ENCODE results near the gene PEBP1. TPM values are rescaled to one million over a fixed set of nuclear protein-coding genes. Genes with fewer than 3 reads are reported as not detected.
A peak's percentile ranks its signal among the peaks of the same experiment; 100 is the strongest.
"Not testable (repeated sequence)": the region's sequence is repeated elsewhere in the genome, so short reads cannot be mapped to it uniquely, and the experiment has no call there.

PEBP1 gene
- total and polyA plus RNA-seq, 2 donors, result 134 to 257 TPM

DNA sequence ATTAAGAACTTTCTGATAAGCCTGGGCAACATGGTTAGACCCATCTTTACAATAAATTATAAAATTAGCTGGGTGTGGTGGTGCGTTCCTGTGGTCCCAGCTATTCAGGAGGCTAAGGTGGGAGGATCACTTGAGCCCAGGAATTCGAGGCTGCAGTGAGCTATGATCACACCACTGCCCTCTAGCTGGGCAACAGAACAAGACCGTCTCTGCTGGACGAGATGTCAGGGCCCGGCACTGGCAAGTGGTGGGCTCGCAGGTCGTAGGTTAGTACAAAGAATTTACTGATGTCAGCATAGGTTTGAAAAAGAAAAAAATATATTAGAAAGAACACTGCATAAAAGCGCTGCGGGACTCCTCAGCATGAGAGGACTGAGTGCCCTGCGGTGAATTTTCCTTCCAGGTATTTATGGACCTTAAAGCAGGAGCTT, 16.5 kb upstream of the PEBP1 start:
- 78% methylated on average over 10 of the region's 10 CpGs for WGBS
- Histone ChIP-seq H3K4me3 (ENCODE audit: low read depth, low read length) (no peak overlapping the region), H3K4me1 (ENCODE audit: insufficient read depth) (no peaks in the 10 kb centered on the region), H3K27ac (ENCODE audit: low read depth) (no peak overlapping the region), H3K36me3 (ENCODE audit: insufficient read depth) (no peaks in the 10 kb centered on the region)
- no peak for DNase-seq (ENCODE audit: extremely low spot score)

DNA sequence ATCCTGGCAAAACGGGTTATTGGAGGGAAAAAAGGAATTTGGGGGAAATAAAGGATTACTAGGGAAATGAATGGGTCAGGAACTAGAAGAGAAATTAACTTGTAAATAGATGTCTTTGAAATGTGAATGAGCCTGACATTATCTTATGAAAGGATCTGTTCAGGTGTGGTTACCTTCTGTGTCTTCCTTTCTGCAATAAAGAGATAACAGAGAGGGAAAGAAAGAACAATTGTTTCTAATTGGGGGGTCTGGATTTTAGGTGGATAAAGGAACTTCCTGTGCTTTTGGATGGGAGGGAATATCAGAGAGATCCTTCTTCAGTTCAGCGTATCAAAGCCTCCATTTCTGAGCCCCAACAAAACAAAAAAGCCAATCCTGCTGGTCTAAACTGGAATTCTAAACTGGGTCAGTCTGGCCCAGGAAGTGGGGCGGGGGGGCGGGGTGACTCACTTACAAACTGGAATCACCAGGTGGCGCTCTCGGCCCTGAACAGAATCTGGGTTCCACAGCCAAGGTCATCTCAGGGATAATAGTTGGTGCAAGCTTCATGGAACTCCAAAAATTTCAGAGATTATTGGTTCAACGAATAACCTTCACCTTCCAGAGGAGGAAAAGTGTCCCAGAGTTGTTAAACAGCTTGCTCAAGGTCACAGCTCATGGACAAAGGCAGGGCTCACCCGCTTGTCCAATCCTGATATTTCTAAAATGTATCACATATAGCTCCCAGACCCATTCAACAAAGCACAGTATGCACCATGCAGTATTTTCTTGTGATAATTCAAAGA, 15.2 kb upstream of the PEBP1 start:
- H3K36me3 ChIP-seq (ENCODE audit: insufficient read depth), result no peaks in the 10 kb centered on the region
- no peak overlapping the region for H3K4me3 ChIP-seq (ENCODE audit: low read depth, low read length)
- no peaks in the 10 kb centered on the region for H3K4me1 ChIP-seq (ENCODE audit: insufficient read depth)
- no peak overlapping the region for H3K27ac ChIP-seq (ENCODE audit: low read depth)
- no peak for DNase-seq (ENCODE audit: extremely low spot score)
- WGBS, result 27% methylated on average over 8 of the region's 8 CpGs

DNA sequence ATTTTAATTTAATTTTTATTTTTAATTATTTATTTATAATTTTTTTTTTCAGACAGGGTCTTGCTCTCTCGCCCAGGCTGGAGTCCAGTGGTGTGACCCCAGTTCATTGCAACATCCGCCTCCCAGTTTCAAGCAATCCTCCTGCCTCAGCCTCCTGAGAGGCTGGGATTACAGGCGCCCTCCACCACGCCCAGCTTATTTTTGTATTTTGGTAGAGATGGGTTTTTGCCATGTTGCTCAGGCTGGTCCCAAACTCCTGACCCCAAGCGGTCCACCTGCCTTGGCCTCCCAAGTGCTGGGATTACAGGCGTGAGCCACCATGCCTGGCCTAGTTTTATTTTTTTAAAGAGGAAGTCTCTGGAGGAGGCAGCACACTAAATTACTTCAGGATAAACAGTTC, 13.7 kb upstream of the PEBP1 start:
- Histone ChIP-seq H3K27ac (ENCODE audit: low read depth) (no peak overlapping the region), H3K4me3 (ENCODE audit: low read depth, low read length) (no peak overlapping the region), H3K36me3 (ENCODE audit: insufficient read depth) (no peaks in the 10 kb centered on the region), H3K4me1 (ENCODE audit: insufficient read depth) (no peaks in the 10 kb centered on the region)
- 97% methylated on average over 6 of the region's 6 CpGs for WGBS
- DNase-seq (ENCODE audit: extremely low spot score), result no peak

DNA sequence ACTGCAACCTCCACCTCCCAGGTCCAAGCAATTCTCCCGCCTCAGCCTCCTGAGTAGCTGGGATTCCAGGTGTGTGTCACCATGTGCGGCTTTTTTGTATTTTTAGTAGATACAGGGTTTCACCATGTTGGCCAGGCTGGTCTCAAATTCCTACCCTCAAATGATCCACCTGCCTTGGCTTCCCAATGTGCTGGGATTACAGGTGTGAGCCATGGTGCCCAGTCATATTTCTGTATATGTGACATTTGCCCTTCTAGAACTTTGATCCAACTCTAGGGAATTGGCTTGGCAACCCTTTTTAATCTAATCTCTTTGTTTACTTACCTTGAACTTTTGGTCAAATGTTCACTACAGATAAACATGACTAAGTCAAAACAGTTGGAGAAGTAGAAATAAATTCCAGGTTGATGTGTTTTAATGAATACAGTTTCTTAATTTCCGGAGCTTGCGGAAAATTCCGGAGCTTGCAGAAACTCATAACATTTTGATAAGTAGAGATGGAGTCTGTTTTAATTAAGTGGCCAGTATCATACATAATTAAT, 11.5 kb upstream of the PEBP1 start:
- no peak for DNase-seq (ENCODE audit: extremely low spot score)
- H3K4me1 ChIP-seq (ENCODE audit: insufficient read depth), result no peaks in the 10 kb centered on the region
- H3K36me3 ChIP-seq (ENCODE audit: insufficient read depth), result no peaks in the 10 kb centered on the region
- H3K4me3 ChIP-seq (ENCODE audit: low read depth, low read length), result no peak overlapping the region
- H3K27ac ChIP-seq (ENCODE audit: low read depth), result no peak overlapping the region
- 91% methylated on average over 5 of the region's 5 CpGs for WGBS

GRCh38 chr12:118125743-118126118, 10.2 kb upstream of the PEBP1 start:
- no peaks in the 10 kb centered on the region for H3K36me3 ChIP-seq (ENCODE audit: insufficient read depth)
- DNase-seq (ENCODE audit: extremely low spot score), result no peak
- WGBS, result 96% methylated on average over 4 of the region's 4 CpGs

GRCh38 chr12:118126119-118126757, 9.7 kb upstream of the PEBP1 start:
- Histone ChIP-seq H3K36me3 (ENCODE audit: insufficient read depth) (no peaks in the 10 kb centered on the region), H3K4me3 (ENCODE audit: low read depth, low read length) (no peak overlapping the region), H3K4me1 (ENCODE audit: insufficient read depth) (no peaks in the 10 kb centered on the region), H3K27ac (ENCODE audit: low read depth) (no peak overlapping the region)
- 86% methylated on average over 13 of the region's 13 CpGs for WGBS
- no peak for DNase-seq (ENCODE audit: extremely low spot score)

More at GRCh38 chr12:118125743-118126118, 10.2 kb upstream of the PEBP1 start:
- Histone ChIP-seq H3K27ac (ENCODE audit: low read depth) (no peak overlapping the region), H3K4me1 (ENCODE audit: insufficient read depth) (no peaks in the 10 kb centered on the region), H3K4me3 (ENCODE audit: low read depth, low read length) (no peak overlapping the region)

DNA sequence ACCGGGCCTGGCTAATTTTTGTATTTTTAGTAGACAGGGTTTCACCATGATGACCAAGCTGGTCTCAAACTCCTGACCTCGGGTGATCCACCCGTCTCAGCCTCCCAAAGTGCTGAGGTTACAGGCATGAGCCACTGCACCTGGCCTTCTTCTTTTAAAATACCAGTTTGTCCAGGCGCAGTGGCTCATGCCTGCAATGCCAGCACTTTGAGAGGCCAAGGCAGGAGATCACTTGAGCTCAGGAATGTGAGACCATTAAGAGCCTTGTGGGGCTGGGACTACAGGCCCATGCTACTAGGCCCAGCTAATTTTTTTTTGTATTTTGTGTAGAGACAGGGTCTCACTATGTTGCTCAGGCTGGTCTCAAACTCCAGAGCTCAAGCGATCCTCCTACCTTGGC, 8.1 kb upstream of the PEBP1 start:
- no peak overlapping the region for H3K27ac ChIP-seq (ENCODE audit: low read depth)
- DNase-seq (ENCODE audit: extremely low spot score), result no peak
- 96% methylated on average over 5 of the region's 5 CpGs for WGBS

DNA sequence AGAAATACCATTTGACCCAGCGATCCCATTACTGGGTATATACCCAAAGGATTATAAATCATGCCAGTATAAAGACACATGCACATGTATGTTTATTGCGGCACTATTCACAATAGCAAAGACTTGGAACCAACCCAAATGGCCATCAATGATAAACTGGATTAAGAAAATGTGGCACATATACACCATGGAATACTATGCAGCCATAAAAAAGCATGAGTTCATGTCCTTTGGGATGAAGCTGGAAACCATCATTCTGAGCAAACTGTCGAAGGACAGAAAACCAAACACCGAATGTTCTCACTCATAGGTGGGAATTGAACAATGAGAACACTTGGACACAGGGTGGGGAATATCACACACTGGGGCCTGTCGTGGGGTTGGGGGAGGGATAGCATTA, 6.5 kb upstream of the PEBP1 start:
- H3K27ac ChIP-seq (ENCODE audit: low read depth); DNase-seq (ENCODE audit: extremely low spot score); H3K4me1 ChIP-seq (ENCODE audit: insufficient read depth); H3K4me3 ChIP-seq (ENCODE audit: low read depth, low read length); H3K36me3 ChIP-seq (ENCODE audit: insufficient read depth): not testable (repeated sequence)
- 97% methylated on average over 5 of the region's 5 CpGs for WGBS

More for the DNA sequence above, 8.1 kb upstream of the PEBP1 start:
- Histone ChIP-seq H3K4me1 (ENCODE audit: insufficient read depth) (peaks cover 2% of the 10 kb centered on the region), H3K36me3 (ENCODE audit: insufficient read depth) (no peaks in the 10 kb centered on the region), H3K4me3 (ENCODE audit: low read depth, low read length) (no peak overlapping the region)

GRCh38 chr12:118136559-118137003, 657 bp downstream of the PEBP1 start:
- under 1% methylated on average over 29 of the region's 29 CpGs for WGBS
- Histone ChIP-seq H3K27ac (ENCODE audit: low read depth) (peak overlapping the region; percentile 77), H3K4me1 (ENCODE audit: insufficient read depth) (peaks cover 4% of the 10 kb centered on the region), H3K36me3 (ENCODE audit: insufficient read depth) (no peaks in the 10 kb centered on the region), H3K4me3 (ENCODE audit: low read depth, low read length) (peak overlapping the region; percentile 88)
- no peak for DNase-seq (ENCODE audit: extremely low spot score)

GRCh38 chr12:118137148-118137678, 1.3 kb downstream of the PEBP1 start:
- no peak for DNase-seq (ENCODE audit: extremely low spot score)
- no peaks in the 10 kb centered on the region for H3K36me3 ChIP-seq (ENCODE audit: insufficient read depth)
- 75% methylated on average over 10 of the region's 10 CpGs for WGBS
- H3K4me3 ChIP-seq (ENCODE audit: low read depth, low read length), result peak overlapping the region; percentile 88
- H3K27ac ChIP-seq (ENCODE audit: low read depth), result no peak overlapping the region
- peaks cover 3% of the 10 kb centered on the region for H3K4me1 ChIP-seq (ENCODE audit: insufficient read depth)

- no peaks in the 10 kb centered on the region for H3K4me1 ChIP-seq (ENCODE audit: insufficient read depth)
- WGBS, result 98% methylated on average over 8 of the region's 8 CpGs
- H3K4me3 ChIP-seq (ENCODE audit: low read depth, low read length), result no peak overlapping the region
- no peak overlapping the region for H3K27ac ChIP-seq (ENCODE audit: low read depth)
- H3K36me3 ChIP-seq (ENCODE audit: insufficient read depth), result no peaks in the 10 kb centered on the region
- DNase-seq (ENCODE audit: extremely low spot score), result no peak
Observed at GRCh38 chr12:118140825-118141224, 4.9 kb downstream of the PEBP1 start.

GRCh38 chr12:118144499-118144898, 8.6 kb downstream of the PEBP1 start:
- H3K4me3 ChIP-seq (ENCODE audit: low read depth, low read length), result no peak overlapping the region
- DNase-seq (ENCODE audit: extremely low spot score), result no peak
- no peaks in the 10 kb centered on the region for H3K36me3 ChIP-seq (ENCODE audit: insufficient read depth)
- H3K27ac ChIP-seq (ENCODE audit: low read depth), result no peak overlapping the region
- no peaks in the 10 kb centered on the region for H3K4me1 ChIP-seq (ENCODE audit: insufficient read depth)
- 88% methylated on average over 13 of the region's 13 CpGs for WGBS

DNA sequence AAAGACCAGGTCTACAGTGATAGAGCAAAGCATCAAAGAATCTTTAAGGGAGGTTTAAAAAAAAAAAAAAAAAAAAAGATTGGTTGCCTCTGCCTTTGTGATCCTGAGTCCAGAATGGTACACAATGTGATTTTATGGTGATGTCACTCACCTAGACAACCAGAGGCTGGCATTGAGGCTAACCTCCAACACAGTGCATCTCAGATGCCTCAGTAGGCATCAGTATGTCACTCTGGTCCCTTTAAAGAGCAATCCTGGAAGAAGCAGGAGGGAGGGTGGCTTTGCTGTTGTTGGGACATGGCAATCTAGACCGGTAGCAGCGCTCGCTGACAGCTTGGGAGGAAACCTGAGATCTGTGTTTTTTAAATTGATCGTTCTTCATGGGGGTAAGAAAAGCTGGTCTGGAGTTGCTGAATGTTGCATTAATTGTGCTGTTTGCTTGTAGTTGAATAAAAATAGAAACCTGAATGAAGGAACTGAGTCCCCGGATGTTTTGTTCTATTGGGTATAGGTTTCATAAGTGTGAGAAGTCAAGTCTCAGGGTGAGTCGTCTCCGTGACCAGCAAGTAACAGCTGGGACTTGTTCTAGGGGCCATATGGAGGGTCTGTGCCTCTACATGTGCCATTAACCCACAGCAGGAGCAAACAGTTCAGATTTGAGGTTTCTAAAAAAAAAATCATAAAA, 9.3 kb downstream of the PEBP1 start:
- DNase-seq (ENCODE audit: extremely low spot score), result no peak
- Histone ChIP-seq H3K27ac (ENCODE audit: low read depth) (no peak overlapping the region), H3K4me1 (ENCODE audit: insufficient read depth) (no peaks in the 10 kb centered on the region), H3K4me3 (ENCODE audit: low read depth, low read length) (no peak overlapping the region), H3K36me3 (ENCODE audit: insufficient read depth) (no peaks in the 10 kb centered on the region)
- WGBS, result 87% methylated on average over 7 of the region's 7 CpGs

Measured in urinary bladder (tissue), 4 donors.